Measurements from ENCODE around the gene VSTM4. TPM values are rescaled to one million over a fixed set of nuclear protein-coding genes. Genes with fewer than 3 reads are reported as not detected.

Gene VSTM4
- total and polyA plus RNA-seq, 2 experiments from 2014 or later = 0.21 to 0.66 TPM

DNA sequence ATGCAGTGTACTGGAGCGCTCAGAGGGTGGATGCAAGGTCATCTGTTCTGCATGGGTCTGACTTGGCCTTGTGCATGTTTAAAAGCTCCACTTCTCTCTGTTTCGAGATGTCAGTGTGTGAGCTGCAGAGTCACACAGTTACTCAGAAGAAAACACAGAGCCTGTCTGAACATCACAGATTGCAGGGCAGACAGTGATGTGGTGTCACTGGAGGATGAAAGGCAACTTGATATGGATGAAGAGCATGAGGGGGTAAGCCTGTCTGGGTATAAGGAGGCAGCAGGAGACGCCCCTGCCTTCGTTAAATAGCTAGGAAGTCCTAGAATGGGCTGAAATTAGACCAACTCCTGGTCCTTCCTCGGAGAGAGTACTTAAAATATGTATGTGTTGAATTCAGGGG is 108.2 kb downstream of the VSTM4 start:
- H3K9me3 Mint-ChIP-seq = peaks cover 4% of the 10 kb centered on the region; the same call in 1 of the 3 replicates

More for the DNA sequence above, 108.2 kb downstream of the VSTM4 start:
- Histone ChIP-seq H3K4me2 (no peak overlapping the region), H3K4me1 (ENCODE audit: insufficient read depth) (no peaks in the 10 kb centered on the region), H3K4me3 (no peak overlapping the region), H3K9me2 (ENCODE audit: insufficient read depth) (no peaks in the 10 kb centered on the region), H4K20me1 (replicated peaks; ENCODE audit: insufficient read depth) (no peaks in the 10 kb centered on the region), H3K79me2 (replicated peaks; ENCODE audit: insufficient read depth) (no peaks in the 10 kb centered on the region), H3K27me3 (ENCODE audit: insufficient read depth) (no peaks in the 10 kb centered on the region), H3F3A (replicated peaks; ENCODE audit: low read depth) (no peaks in the 10 kb centered on the region), H2AFZ (no peak overlapping the region), H3K27ac (ENCODE audit: low read depth) (no peak overlapping the region), H3K36me3 (ENCODE audit: insufficient read depth) (no peaks in the 10 kb centered on the region)
- H3K4me3 Mint-ChIP-seq = no peak overlapping the region
- DNase-seq (ENCODE audit: low spot score) = no peak
- no peak overlapping the region for H3K27ac Mint-ChIP-seq
- H3K27me3 Mint-ChIP-seq (ENCODE audit: insufficient read depth, low read depth, poor library complexity) = no peaks in the 10 kb centered on the region
- no peak for ATAC-seq
- no peak for TF ChIP-seq ZNF331 (CRISPR knock-in tag; IDR thresholded peaks at IDR 0.05; ENCODE audit: low read depth)
- TF ChIP-seq, protein P1, sequence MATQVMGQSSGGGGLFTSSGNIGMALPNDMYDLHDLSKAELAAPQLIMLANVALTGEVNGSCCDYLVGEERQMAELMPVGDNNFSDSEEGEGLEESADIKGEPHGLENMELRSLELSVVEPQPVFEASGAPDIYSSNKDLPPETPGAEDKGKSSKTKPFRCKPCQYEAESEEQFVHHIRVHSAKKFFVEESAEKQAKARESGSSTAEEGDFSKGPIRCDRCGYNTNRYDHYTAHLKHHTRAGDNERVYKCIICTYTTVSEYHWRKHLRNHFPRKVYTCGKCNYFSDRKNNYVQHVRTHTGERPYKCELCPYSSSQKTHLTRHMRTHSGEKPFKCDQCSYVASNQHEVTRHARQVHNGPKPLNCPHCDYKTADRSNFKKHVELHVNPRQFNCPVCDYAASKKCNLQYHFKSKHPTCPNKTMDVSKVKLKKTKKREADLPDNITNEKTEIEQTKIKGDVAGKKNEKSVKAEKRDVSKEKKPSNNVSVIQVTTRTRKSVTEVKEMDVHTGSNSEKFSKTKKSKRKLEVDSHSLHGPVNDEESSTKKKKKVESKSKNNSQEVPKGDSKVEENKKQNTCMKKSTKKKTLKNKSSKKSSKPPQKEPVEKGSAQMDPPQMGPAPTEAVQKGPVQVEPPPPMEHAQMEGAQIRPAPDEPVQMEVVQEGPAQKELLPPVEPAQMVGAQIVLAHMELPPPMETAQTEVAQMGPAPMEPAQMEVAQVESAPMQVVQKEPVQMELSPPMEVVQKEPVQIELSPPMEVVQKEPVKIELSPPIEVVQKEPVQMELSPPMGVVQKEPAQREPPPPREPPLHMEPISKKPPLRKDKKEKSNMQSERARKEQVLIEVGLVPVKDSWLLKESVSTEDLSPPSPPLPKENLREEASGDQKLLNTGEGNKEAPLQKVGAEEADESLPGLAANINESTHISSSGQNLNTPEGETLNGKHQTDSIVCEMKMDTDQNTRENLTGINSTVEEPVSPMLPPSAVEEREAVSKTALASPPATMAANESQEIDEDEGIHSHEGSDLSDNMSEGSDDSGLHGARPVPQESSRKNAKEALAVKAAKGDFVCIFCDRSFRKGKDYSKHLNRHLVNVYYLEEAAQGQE (IDR thresholded peaks at IDR 0.05; ENCODE audit: unreplicated experiment) = no peak
- TF ChIP-seq CREB1 (CRISPR knock-in tag; IDR thresholded peaks at IDR 0.05; ENCODE audit: low read depth) = no peak
- TF ChIP-seq NANOG (IDR thresholded peaks at IDR 0.05; ENCODE audit: borderline replicate concordance) = no peak
- TF ChIP-seq, protein P2, sequence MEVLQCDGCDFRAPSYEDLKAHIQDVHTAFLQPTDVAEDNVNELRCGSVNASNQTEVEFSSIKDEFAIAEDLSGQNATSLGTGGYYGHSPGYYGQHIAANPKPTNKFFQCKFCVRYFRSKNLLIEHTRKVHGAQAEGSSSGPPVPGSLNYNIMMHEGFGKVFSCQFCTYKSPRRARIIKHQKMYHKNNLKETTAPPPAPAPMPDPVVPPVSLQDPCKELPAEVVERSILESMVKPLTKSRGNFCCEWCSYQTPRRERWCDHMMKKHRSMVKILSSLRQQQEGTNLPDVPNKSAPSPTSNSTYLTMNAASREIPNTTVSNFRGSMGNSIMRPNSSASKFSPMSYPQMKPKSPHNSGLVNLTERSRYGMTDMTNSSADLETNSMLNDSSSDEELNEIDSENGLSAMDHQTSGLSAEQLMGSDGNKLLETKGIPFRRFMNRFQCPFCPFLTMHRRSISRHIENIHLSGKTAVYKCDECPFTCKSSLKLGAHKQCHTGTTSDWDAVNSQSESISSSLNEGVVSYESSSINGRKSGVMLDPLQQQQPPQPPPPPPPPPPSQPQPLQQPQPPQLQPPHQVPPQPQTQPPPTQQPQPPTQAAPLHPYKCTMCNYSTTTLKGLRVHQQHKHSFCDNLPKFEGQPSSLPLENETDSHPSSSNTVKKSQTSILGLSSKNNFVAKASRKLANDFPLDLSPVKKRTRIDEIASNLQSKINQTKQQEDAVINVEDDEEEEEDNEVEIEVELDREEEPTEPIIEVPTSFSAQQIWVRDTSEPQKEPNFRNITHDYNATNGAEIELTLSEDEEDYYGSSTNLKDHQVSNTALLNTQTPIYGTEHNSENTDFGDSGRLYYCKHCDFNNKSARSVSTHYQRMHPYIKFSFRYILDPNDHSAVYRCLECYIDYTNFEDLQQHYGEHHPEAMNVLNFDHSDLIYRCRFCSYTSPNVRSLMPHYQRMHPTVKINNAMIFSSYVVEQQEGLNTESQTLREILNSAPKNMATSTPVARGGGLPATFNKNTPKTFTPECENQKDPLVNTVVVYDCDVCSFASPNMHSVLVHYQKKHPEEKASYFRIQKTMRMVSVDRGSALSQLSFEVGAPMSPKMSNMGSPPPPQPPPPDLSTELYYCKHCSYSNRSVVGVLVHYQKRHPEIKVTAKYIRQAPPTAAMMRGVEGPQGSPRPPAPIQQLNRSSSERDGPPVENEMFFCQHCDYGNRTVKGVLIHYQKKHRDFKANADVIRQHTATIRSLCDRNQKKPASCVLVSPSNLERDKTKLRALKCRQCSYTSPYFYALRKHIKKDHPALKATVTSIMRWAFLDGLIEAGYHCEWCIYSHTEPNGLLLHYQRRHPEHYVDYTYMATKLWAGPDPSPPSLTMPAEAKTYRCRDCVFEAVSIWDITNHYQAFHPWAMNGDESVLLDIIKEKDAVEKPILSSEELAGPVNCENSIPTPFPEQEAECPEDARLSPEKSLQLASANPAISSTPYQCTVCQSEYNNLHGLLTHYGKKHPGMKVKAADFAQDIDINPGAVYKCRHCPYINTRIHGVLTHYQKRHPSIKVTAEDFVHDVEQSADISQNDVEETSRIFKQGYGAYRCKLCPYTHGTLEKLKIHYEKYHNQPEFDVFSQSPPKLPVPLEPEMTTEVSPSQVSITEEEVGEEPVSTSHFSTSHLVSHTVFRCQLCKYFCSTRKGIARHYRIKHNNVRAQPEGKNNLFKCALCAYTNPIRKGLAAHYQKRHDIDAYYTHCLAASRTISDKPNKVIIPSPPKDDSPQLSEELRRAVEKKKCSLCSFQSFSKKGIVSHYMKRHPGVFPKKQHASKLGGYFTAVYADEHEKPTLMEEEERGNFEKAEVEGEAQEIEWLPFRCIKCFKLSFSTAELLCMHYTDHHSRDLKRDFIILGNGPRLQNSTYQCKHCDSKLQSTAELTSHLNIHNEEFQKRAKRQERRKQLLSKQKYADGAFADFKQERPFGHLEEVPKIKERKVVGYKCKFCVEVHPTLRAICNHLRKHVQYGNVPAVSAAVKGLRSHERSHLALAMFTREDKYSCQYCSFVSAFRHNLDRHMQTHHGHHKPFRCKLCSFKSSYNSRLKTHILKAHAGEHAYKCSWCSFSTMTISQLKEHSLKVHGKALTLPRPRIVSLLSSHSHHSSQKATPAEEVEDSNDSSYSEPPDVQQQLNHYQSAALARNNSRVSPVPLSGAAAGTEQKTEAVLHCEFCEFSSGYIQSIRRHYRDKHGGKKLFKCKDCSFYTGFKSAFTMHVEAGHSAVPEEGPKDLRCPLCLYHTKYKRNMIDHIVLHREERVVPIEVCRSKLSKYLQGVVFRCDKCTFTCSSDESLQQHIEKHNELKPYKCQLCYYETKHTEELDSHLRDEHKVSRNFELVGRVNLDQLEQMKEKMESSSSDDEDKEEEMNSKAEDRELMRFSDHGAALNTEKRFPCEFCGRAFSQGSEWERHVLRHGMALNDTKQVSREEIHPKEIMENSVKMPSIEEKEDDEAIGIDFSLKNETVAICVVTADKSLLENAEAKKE (CRISPR knock-in tag; IDR thresholded peaks at IDR 0.05) = no peak
- no peaks in the 10 kb centered on the region for H3K4me1 Mint-ChIP-seq
- H3K36me3 Mint-ChIP-seq (ENCODE audit: low read depth) = no peaks in the 10 kb centered on the region

Data from GM23338 (cell line).